WI38 (cell line): Measurements from ENCODE around the gene SMIM22.
"Not testable (repeated sequence)": the region's sequence is repeated elsewhere in the genome, so short reads cannot be mapped to it uniquely, and the experiment has no call there.

ENCODE experiments used
- H3K4me3 ChIP-seq: 2 replicates; pipeline ENCODE4 v1.5.1; 2011; ENCODE audit warnings: low read depth, mild to moderate bottlenecking, control low read depth, low read length
- TF ChIP-seq, protein P1 (sequence below): IDR thresholded peaks from 2 replicates; pipeline ENCODE4 v1.5.1; 2012; ENCODE audit warnings: low read depth, mild to moderate bottlenecking, control low read depth, low read length

The SMIM22 gene

DNA sequence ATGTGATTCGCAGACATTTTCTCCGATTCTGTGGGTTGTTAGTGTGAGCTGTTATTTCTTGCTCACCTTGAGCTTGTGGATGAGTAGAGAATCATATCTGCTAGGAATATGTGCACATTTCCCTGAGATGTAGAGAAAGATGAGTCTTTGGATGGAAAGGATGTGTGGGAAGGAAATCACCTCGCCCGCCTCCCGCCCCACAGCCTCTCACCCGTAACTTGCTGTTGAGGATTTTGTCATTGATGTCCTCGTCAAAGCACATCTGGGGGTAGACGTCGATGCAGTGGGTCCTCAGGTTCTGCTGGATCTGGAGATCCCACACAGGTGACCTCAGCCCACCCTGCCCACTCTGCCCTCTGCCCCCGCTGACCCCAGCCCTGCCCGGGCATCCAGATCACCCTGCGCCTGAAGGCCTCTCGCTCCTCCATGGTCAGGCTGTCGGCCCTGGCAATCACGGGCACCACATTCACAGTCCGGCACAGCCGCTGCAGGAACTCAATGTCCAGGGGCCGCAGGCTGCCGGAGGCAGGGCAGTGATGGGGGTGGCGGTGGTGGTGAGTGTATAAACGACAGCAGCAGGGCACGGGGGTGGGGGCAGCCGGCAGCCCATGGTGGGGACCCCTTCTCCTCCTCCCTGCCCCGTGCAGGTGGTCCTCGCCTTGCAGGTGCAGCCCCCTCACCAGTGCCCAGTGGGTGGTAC lies 11.8 kb upstream of the SMIM22 start:
- TF ChIP-seq, protein P1, sequence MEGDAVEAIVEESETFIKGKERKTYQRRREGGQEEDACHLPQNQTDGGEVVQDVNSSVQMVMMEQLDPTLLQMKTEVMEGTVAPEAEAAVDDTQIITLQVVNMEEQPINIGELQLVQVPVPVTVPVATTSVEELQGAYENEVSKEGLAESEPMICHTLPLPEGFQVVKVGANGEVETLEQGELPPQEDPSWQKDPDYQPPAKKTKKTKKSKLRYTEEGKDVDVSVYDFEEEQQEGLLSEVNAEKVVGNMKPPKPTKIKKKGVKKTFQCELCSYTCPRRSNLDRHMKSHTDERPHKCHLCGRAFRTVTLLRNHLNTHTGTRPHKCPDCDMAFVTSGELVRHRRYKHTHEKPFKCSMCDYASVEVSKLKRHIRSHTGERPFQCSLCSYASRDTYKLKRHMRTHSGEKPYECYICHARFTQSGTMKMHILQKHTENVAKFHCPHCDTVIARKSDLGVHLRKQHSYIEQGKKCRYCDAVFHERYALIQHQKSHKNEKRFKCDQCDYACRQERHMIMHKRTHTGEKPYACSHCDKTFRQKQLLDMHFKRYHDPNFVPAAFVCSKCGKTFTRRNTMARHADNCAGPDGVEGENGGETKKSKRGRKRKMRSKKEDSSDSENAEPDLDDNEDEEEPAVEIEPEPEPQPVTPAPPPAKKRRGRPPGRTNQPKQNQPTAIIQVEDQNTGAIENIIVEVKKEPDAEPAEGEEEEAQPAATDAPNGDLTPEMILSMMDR, result no peak
- no peak overlapping the region for H3K4me3 ChIP-seq

DNA sequence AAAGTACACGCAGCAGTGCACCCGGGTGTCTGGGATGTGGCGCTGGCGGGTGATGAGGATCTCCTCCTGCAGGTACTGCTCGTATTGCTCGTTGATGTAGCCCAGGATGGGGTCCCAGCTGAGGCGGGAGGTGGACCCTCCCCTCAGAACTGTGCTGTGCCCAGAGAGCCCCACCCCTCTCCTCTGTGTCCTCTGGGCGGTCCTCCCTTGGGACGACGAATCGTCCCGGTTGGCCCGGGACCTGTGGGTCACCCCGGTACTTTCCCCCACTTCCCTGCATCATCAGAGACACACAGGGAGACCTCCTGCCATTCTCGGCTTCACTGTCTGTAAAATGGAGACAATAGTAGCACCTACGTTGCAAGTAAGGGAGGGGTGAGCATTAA lies 11.2 kb upstream of the SMIM22 start:
- TF ChIP-seq, protein P1, result no peak
- H3K4me3 ChIP-seq, result no peak overlapping the region

DNA sequence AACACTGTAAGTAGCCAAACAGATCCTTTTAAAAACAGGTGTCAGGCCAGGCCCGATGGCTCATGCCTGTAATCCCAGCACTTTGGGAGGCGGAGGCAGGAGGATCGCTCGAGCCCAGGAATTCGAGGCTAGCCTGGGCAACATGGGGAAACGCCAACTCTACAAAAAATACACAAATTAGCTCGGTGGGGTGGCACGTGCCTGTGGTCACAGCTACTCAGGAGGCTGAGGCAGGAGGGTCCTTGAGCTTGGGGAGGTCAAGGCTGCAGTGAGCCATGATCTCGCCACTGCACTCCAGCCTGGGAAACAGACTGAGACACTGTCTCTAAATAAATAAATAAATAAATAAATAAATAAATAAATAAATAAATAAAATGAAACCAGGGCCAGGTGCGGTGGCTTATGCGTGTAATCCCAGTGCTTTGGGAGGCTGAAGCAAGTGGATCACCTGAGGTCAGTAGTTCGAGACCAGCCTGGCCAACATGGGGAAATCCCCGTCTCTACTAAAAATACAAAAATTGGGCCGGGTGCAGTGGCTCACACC lies 10.7 kb upstream of the SMIM22 start:
- H3K4me3 ChIP-seq, result not testable (repeated sequence)

DNA sequence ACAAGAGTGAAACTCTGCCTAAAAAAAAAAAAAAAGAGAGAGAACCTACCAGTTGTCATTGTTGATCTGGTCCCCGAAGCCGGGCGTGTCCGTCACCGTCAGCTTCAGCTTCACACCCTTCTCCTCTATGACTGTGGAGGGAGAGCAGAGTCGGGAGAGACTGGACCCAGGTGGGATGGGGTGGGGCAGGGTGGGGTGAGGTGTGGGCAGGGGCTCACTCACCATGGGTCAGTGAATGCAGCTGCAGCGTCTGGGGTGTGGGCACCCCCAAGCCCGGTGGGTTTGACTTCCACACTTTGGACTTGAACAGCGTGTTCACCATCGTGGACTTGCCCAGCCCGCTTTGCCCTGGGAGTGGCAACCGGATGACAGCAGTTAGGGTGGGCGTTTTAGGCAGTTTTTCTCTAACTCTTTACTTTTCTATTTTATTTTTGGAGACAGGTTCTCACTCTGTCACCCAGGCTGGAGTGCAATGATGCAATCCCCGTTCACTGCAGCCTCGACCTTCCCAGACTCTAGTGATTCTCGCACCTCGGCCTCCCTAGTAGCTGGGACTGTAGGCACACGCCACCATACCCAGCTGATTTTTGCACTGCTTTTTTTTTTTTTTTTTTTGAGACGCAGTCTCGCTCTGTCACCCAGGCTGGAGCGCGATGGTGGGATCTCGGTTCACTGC lies 9.3 kb upstream of the SMIM22 start:
- TF ChIP-seq, protein P1, result no peak
- no peak overlapping the region for H3K4me3 ChIP-seq

DNA sequence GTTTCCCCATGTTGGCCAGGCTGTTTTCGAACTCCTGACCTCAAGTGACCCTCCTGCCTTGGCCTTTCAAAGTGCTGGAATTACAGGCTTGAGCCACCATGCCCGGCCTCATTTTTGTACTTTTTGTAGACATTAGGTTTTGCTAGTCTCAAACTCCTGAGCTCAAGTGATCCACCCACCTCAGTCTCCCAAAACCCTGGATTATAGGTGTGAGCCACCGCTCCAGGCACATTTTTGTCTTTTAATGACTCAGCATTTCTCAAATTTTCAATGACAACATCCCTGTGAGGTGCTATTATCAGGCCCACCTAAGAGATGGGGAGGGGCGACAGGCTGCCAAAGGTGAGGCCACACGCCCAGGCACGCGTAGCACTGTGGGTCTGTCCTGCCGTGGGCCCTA lies 8.1 kb upstream of the SMIM22 start:
- TF ChIP-seq, protein P1, result no peak
- H3K4me3 ChIP-seq, result no peak overlapping the region

DNA sequence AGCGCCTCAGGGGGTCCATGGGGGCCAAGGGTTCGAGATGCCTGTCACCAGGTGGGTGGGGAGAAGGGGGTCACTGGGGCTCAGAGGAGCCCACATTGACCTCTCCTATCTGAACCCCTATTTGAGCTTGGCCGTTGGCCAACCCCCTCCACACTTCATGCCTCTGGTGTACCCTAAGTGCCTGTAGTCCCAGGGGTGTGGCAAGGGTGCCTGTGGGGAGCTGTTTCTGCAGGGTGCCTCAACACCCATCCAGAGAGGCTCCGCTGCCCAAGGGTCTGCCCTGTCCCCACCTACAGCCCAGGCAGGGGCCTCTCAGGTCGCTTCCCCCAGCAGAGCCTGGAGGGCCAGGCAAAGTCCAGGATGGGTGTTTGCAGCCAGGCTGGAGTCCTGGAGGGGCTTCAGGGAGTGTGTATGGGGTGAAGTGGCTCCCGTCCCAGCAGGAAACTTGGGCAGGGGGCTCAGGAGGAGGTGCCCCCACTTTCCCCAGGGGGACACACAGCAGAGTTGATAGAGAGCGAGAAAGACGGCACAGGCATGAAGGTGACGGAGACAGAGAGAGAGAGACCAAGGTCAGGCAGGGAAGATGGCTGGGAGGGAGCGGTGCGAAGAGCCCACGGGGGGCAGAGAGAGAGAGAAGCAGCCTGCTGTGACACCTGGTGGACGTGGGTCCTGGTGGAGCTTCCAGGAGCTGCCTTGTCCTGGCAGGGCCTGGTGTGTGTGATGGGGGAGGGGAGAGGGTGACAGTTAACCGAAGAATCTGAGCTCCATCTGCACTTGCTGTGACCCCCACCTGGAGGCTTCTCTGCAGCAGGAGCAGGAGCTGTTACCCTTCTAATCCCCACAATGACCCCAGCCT lies 7.3 kb upstream of the SMIM22 start, which contains the start of gene SEPTIN12:
Gene SEPTIN12, minus strand, starts transcription at position 719 of the 856 bp plus-strand sequence. Its CDS starts 700 bp downstream, at position 19.
- TF ChIP-seq, protein P1, result no peak
- no peak within 1 kb of the TSS for H3K4me3 ChIP-seq

DNA sequence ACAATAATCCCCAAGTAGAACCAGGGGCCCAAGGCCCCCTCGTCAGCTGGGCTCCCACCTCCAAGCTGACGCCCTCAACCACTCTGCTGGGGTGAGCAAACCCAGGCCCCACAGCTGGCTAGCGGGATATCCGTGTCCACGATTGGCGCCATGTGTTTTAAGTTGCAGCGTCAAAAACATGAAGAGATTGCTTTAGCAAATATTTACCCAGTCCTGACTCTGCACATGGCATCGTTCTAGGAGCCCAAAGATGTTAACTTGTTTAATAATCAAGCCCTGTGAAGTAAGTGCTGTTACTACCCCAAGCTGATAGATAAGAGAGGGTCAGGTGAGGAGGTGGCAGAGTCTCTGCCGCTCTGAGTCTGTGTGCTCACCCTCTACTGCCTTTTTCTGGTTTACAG lies 6.7 kb upstream of the SMIM22 start:
- no peak overlapping the region for H3K4me3 ChIP-seq
- TF ChIP-seq, protein P1, result no peak
